ENCODE measurements around the gene NDST1.

GRCh38 chr5:150545246-150545645 is 37.3 kb downstream of the NDST1 start:
- TF ChIP-seq KDM5A (IDR thresholded peaks at IDR 0.05) (no peak), CTCF (IDR thresholded peaks at IDR 0.05) (no peak), POLR2A (IDR thresholded peaks at IDR 0.05; ENCODE audit: low read length) (no peak), SREBF2 (IDR thresholded peaks at IDR 0.05) (no peak), EP300 (IDR thresholded peaks at IDR 0.05) (no peak), ESRRA (IDR thresholded peaks at IDR 0.05; ENCODE audit: borderline replicate concordance, low read length) (no peak), BHLHE40 (IDR thresholded peaks at IDR 0.05; ENCODE audit: low read depth, low read length) (no peak), ATOH8 (CRISPR knock-in tag; IDR thresholded peaks at IDR 0.05; ENCODE audit: low read depth) (no peak), RARB (CRISPR knock-in tag; IDR thresholded peaks at IDR 0.05) (no peak)
